GM19240 (cell line): ENCODE data around the gene OPCML.

Source experiments
- DNase-seq: peaks from one replicate; pipeline ENCODE4 v3.0.0; 2011; ENCODE audit warnings: low spot score; ENCODE audit not compliant: insufficient read length

Gene OPCML

DNA sequence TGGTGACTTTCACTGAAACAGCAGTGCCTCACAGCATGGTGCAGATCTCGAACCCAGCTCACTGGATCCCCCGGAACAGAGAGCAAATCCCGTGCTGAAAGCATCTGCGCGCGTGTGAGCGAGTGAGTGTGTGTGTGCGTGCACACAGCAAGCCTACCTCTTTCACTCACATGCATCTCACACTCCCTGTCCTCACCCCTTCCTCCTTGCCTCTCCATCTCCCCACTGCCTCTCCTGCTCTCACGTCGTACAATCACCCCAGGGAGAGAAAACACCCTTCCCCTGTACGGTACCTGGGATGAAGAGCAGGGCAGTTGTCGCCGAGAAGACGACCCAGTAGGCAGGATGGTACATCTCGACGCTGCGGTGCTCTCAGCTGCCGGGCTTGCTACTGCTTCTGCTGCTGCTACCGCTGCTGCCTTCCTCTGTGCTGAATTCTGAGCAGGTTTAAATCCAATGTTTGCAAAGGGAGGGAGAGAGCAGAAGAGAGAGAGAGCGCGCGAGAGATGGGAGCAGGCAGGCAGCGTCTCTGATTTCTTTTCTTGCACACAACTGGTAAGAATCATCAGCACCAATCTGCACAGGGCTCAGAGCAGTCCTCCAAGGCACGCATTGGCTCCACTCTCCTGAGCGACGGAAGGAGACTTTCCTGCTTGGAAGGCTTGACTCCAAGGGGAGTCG, at the start of gene OPCML:
TSS of gene OPCML (minus strand) at position 531 of the 681 bp plus-strand sequence.
- DNase-seq: no peak

DNA sequence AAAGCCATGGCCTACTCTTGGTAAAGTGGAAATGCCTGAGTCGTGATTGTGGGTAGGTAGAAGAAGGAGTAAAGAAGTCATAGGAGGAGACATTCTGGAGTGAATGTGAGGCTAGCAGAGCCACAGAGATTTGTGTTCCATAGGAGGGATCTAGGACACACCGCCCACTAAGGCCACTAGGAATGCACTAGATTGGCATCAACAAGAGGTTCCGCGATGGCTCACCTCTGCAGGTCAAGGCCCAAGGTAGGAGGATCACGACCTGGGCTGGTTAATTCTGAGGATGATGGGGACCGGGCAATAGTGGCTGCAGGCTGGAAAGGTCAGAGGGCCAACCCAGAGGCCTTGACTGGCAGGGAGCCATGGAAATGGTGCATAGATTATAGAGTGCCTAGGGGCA, 48.8 kb upstream of the OPCML start:
- DNase-seq: no peak

DNA sequence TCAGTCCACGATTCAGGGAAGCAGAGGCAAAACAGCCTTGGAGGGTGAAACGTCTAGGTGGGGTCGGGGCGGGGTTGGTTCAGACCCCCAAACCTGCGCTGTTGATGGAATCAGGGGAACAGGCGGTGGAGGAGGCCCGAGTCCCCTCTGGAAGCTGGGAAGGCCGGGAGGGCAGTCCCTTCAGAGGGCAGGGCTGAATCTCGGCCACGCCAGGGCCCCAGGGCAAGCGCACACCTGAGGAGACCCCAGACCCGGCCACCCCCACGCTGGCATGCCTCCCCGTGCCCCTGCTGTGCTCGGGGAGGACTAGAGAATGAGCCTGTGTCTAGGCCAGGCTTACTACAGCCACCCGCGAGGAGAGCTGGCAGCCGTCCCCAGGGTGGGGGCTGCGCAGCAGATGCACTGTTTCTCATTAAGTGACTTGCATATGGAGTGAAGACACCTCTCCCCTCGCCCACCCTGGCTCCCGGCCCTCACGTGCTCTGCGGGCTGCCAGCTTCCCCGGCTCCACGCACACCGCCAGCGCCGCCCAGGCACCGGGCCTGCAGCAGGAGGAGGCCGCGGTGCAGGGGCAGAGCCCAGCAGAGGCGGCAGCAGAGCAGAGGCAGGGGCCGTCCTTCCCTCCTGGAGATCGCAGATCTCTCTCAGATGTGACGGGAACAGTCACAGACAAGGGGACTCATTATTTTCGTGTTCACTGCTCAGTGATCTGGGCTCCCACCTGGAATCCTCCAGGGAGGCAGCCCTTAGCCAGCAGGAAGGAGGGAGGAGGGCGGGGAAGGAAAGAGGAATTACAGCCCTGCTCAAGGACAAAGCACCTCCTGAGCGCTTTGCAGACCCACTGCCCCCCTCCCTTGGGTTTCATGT, 47.1 kb upstream of the OPCML start:
- DNase-seq: no peak

DNA sequence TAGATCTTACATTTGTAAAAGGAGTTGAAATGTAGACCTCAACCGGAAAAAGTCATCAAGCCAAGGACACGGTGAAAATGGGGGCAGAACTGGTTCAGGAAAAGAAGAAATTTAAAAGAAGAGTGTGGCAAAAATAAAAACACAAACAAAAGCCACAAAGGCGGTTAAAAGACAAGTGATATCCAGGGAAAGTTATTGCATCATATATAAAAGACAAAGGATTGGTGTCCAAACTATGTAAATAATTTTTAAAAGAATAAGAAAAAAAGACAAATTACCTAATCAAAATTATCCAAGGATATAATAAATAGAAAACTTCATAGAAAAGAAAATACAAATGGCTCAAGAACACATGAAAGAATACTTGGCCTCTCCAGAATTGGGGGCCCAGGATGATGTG, 45.1 kb upstream of the OPCML start:
- DNase-seq: no peak

DNA sequence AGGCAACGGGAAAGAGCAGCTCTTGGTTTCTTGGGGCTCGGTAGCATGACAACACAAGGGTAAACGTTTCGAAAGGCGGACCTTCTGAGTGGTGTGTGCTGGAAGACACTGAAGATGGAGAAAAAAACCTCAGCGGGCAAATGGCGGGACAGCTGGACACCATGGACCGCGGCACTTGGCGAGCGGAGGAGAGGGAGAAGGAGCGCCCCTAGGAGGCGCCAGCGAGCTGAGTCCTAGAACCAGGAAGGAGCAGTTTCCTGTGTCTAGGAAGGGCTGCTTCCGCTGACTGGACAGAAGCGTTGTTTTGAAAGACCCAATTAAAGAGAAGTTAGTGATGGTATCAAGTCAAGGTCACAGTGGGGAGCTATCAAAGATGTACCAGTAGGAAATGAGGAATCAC, 44.0 kb upstream of the OPCML start:
- DNase-seq: no peak

DNA sequence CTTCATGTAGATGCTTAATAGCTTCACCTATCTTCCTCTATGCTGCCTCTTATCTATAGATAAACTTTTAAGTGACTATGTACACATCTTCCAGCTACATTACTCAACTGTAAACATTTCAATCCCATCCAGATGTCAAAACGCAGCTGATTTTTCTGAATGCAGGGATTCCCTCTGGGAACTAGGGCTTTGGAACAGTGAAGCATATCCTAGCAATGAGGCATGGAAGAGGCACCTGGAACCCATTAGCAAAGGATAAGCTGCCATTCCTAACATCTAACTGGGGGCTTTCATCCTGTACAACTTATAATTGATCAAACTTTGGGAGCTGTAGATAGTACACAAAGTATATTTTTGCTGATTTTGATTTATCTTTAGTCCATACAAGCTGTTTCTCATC, 40.8 kb upstream of the OPCML start:
- no peak for DNase-seq

DNA sequence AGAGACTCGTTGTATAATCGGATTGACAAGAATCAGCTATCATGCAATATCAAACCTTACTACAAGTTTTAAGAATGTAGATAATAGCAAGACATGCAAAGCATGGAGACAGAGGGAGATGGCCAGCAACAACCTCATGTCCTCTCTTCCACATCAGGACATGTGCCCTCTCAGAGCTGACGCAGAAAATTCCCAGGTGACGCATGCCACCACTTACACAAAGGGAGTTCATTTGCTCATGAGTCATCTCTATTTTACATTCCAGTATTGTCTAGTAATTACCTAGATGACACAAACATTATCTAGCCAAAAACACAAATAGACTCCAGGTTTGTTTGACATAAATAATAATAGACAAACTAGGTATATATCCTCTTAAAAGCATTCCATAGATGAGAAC, 38.1 kb upstream of the OPCML start:
- DNase-seq: no peak

DNA sequence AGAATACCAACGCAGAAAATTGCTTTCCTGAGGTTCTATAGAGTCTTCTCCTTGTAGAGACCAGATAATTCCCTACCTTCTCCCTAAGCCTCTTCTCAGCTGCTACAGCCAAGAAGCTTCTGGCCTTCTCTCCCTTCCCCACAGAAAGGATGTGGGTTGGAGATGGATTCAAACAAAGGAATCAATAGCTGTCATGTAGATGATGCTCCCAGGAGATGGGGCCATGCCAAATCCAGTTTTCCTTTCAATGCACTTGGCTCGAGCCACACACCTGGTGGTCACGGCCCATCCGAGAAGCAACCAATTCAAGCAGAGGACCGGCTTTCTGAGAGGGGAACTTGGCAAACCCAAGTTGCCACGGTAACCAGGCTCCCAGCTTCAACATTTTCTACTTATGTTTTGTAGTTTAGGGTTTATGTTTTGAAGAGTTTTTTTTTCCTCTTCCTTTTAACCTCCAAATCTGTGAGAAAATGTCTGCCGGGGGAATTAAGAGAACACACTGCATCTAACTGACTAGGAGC, 31.3 kb upstream of the OPCML start:
- DNase-seq: no peak

DNA sequence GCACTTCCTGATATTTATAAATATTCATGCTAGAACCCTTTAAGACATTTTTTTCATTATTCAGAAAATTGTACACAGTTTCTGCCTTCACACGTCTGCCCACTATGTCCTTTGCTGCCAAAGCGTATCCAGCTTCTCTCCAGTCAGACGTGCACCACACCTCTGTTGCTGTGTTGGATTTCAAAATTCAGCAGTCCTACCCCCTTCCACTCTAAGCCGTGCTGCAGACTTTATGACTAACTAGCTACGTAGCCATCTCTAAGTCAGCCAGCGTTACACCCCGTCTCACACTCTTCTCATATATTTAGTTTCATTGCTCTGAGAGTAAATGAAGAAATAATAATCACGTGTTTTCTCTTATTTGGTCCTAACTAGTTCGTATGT, 28.2 kb upstream of the OPCML start:
- no peak for DNase-seq

DNA sequence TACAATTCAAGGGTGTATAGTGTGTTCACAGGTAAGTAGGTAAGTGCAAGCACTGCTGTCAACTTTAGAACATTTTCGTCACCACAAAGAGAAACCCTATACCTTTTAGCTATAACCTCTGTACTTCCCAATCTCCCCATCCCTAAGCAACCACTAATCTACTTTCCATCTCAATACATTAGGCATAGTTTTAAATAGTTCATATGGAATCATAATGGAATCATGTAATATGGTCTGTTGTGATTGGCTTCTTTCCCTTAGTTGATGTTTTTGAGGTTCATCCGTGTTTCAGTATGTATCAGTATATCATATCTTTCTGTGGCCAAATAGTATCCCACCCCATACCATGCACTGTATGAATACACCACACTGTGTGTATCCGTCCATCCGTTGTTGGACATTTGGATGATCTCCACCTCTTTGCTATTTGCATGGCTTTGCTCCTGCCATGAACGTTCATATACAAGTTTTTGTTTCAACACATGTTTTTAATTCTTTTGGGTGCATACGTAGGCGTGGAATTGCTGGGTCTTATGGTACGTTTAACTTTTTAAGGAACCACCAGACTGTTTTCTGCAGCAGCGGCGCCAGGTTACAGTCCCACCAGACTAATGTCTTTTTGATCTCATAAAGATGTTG, 27.7 kb upstream of the OPCML start:
- no peak for DNase-seq

DNA sequence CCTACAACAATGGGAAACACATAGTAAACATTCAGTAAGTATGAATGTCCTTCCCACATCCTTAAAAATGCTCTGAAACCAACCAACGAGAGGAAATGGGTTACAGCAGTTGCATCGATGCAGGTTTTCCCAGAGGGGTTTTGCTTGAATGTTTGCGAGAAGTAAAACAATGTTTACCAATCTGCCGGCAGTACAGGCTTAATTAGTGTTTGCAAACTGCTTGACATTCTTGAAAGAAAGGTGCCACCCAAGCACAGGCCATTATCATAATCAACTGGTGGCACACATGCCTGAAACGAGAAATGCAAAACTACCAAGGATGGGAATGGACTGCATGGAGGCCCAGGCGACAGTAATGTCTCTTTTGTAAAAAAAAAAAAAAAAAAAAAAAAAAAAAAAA, 27.1 kb upstream of the OPCML start:
- no peak for DNase-seq

DNA sequence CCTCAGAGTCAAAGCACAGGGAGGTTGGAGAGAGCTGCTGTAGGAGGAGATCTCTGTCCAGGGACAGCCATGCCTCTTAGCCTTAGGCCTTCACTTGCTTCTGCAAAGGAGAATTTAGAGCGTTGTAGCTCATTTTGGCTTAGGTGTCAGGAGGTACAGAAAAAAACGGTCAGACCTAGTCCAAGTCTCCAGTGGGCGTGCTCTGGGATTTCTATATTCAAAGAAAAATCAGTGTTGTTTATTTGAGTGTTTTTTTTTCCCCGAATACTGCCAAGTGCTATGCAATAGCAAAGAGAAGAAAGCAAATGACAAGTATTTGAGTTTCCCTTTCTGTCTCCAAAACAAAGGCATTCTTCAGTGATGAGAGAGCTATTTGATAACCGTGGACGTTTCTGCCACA, 22.7 kb upstream of the OPCML start:
- DNase-seq: no peak

DNA sequence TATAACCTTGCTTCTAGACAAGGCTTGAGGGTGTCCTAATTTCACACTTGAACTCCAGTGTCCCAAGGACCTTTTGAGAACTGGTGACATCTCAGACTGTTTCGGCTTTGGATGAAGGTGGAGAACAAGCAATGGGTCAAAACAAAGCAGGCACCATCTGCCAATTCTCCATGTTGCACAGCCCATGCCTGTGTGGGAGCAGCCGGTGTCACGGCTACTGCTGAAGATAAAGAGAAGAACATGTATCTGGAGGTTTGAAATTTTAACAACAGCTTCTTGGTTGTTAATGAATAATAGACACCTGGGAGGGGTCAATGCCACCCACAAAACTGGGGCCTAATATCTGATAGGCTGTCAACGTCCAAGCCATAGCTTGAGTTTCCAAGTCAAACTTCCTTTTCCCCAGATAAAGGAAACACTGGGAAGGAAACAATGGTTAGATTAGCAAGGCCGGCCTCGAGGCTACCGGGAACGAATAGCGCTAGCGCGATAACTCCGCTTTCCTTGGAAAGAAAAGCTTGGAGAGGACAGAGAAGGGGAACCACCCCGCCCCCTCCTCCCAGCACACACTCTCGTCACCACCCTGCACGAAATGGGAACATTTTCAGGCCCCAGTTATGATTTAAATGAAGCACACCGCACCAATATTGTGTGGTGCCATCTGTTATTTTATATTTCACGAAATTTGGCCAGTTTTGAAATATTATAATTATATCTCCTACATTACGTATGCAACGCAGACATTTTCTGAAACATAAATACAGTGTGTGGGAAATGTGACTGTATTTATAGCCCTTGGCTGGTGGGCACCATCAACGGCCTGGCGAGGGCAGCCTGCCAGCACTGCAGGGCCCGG, 21.8 kb upstream of the OPCML start:
- DNase-seq: no peak

DNA sequence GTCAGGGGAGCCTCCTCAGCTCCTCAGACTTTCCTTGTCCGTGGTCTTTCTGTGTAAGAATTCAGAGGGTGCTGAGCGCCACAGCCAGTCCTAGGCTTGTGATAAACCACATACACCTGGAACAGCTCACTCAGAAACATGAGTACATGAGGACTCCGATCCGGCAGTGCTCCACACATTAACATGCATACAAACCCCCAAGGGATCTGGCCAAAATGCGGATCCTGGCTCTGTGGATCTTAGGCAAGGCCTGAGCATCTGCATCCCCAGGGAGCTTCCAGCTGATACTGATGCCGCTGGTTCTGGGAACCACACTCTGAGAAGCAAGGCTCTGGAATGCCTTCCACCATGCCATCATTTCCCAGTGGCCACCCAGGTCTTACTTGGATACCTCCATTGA, 20.6 kb upstream of the OPCML start:
- no peak for DNase-seq

DNA sequence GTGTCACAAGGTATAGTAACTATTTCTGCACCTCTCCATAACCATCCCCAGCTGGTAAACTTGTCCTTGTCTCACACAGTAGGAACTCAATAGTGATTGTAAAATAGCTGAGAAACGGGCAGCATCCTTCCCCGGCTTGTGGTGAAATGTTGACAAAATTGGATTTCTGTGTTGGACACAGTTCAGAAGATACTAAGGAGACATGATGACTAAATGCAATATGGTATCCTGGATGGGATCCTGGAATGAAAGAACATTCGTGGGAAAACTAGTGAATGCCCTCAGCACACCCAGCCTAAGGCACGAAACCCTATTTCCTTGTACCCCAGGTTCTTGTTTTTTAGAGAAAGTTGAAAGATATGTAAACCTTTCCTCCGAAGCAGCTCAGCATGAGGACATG, 18.8 kb upstream of the OPCML start:
- no peak for DNase-seq

DNA sequence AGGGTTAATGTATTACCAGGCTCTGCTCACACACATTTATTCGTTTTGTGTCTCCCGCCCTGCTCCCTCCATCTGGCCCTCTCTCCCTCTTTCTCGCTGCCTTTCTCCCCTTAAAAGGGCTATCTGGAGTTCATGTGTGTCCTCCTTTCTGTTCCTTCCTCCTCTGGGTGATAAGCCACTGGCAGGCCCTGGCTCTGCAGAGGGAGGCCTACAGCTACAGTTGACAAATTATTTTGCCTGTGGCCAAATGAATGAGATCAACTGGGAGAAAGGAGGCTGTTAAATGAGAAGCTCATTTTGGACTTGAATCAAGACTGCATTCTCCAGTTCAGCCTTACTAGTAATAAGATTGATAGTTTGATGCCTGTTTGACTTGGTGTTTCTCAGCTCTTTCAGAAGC, 17.5 kb upstream of the OPCML start:
- DNase-seq: no peak

DNA sequence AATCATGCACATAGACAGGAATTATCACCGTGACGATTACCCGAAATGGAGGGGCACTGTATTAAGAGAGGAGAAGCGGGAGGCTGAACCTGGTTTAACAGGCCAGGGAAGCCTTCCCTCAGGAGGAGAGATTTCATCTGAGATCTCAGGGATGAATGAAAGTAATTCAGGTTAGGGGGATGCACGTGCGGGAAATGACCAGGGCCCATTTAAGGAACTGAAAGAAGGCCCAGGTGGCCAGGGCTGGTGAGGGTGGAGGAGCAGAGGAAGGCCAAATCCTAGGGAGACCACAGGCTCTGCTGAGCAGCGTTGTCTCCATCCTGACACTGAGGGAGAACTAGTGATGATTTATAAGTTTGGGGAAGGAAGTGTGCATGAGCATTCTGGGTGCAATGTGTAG, 16.3 kb upstream of the OPCML start:
- no peak for DNase-seq

DNA sequence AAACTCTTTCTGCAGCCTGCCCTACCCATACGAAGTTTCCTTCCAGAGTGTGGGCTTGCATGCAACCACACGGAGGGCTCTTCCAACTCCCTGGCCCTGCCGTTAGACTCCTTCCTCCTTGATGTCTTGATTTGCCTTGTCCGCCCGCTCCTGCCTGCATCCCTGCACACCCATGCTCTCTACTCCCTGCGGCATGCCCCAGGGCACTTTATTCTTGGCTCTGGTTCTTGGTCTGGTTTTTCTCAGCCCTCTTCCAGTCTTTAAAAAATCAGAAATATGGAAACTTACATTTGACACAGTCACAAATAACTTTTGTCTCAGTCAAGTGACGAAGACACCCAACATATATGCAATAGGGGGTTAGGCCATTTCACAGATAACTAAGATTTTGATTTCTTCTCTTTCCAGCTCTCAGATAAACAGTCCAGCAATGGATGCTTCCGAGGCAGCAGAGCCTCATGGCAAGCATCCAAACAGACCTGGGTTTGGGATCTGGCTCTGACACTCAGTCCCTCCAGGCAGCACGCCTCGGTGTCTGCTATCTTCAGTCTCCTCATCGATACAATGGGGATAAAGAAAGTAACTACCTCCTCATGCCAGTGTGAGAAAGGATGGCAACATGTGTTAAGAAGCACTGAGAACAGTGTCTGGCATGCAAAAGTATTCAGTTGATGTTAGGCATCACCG, 15.7 kb upstream of the OPCML start:
- no peak for DNase-seq

DNA sequence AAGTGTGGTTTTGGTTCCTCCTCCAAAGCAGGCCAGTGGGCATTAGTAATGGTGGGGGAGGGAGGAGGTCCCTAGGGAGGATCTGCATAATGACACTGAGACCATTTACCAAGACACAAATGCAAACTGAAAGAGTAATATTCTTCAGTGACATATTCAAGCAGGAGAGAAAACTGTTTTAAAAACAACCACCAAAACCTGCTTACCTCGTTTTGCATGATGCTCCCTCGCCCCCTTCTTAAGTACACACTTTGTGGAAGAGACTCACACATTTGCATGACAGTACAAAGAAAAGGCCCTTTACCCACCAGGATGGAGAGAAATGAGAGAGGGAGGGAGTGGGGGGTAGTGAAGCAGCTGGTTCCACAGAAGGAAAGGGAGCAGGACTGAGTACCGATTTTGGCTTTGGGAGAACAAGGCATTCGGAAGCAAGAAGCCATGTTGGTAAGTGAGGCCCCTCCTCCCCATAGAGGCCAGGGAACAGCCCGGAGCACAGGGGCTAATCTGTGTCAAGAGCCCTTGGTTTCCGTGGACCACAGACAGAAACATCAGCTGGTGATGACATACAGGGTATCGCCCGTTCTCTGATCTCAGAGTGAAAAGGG, 13.0 kb upstream of the OPCML start:
- no peak for DNase-seq

DNA sequence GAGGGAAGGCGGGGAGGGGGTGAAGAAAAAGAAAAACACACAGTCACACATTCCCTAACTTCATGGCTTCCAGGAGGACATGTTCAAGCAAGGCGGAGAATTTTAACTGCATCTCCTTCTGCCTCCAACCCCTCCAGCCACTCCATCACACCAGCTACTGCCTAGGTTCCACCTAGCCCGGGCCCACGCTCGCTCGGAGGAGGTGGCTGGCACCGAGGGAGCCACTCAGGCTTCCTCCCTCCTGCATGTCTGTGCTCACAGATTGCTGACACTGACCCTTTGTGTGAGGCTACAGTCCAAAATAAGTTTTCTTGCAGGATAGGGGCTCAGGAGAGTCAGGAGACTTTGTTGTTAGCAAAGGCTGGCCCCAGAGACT, 9.4 kb upstream of the OPCML start:
- DNase-seq: no peak
